Peyer's patch (tissue), 4 donors: ENCODE results near the gene PCDHGA8. TPM values are rescaled to one million over a fixed set of nuclear protein-coding genes. Genes with fewer than 3 reads are reported as not detected.
"Not testable (repeated sequence)": the region's sequence is repeated elsewhere in the genome, so short reads cannot be mapped to it uniquely, and the experiment has no call there.

Experiments
- DNase-seq, 3 donors: peaks; one replicate each; pipeline ENCODE4 v3.0.0-alpha.2; 2017 to 2019
- H3K27ac ChIP-seq, 4 donors: fragments of 200-600 bp; sonication (generic); one replicate each; pipeline ENCODE4 v1.5.1; 2016 to 2019
- H3K27me3 ChIP-seq, 2 donors: fragments of 200-600 bp; sonication (generic); one replicate each; pipeline ENCODE4 v1.5.1; 2019
- H3K36me3 ChIP-seq, 3 donors: fragments of 200-600 bp; sonication (generic); one replicate each; pipeline ENCODE4 v1.5.1; 2016 to 2019
- H3K4me1 ChIP-seq, 4 donors: fragments of 200-600 bp; sonication (generic); one replicate each; pipeline ENCODE4 v1.5.1; 2016 to 2019
- H3K4me3 ChIP-seq, 4 donors: fragments of 200-600 bp; sonication (generic); 1 replicate in 3 of 4; 2 replicates in 1 of 4; pipeline ENCODE4 v1.5.1; 2016 to 2019; ENCODE audit warnings: mild to moderate bottlenecking in 1 of 4
- H3K9me3 ChIP-seq, 4 donors: fragments of 200-600 bp; sonication (generic); one replicate each; pipeline ENCODE4 v1.5.1; 2016 to 2019; ENCODE audit warnings: mild to moderate bottlenecking in 1 of 4
- POLR2A ChIP-seq, 2 donors: fragments of 450-650 bp; IDR thresholded peaks; one replicate each; pipeline ENCODE4 v1.5.1; 2017; ENCODE audit warnings: antibody characterized with exemption in 2 of 2, mild to moderate bottlenecking in 2 of 2, moderate library complexity in 2 of 2
- total RNA-seq, 4 donors: library from RNA; depleted of rRNA; stranded (reverse); fragments of >200 nt; gene quantifications; one replicate each; pipeline ENCODE4 v1.1.0, GENCODE V29; 2016
- TF ChIP-seq, protein P1 (sequence below), 6 experiments: fragments of 450-650 bp in 4 of 6; fragments of 200-600 bp in 2 of 6; sonication (generic) in 1 of 6; IDR thresholded peaks; one replicate each; pipeline ENCODE4 v1.5.1; 2017 to 2019; ENCODE audit warnings: antibody characterized with exemption in 6 of 6, mild to moderate bottlenecking in 3 of 6, moderate library complexity in 1 of 6

PCDHGA8 gene
- total RNA-seq, result 1 to 10 TPM in 2 of 4 donors, under 1 TPM in 2; 0.35 to 2.5 (median 1.1) TPM

DNA sequence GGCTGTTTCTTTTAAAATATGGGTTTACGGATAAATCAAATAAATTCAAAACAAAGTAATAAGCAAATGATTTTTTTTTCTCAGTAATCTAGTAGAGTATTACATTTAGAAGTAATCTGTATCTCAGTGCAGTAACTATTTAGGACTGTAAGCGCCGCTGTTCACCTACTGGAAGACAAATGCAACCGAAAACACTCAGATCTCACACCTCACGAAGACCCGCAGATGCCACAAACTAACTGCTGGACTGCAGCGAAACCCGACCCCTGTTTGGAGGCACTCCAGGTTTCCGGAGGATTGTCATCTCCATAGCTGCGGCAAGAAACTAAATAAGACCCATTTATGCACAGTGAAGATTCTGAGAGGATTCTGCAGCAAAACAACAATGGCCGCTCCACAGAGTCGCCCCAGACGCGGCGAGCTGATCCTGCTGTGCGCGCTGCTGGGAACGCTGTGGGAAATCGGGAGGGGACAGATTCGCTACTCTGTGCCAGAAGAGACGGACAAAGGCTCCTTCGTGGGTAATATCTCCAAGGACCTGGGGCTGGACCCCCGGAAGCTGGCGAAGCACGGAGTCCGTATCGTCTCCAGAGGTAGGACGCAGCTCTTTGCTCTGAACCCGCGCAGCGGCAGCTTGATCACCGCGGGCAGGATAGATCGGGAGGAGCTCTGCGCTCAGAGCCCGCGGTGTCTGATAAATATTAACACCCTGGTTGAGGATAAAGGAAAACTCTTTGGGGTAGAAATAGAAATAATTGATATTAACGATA is at the start of gene PCDHGA8:
Gene PCDHGA8, plus strand, starts transcription at position 205 of the 770 bp plus-strand sequence. Its CDS starts 181 bp downstream, at position 386.
- Histone ChIP-seq H3K4me1 (no peaks in the 10 kb centered on the region), H3K27ac (no peak within 1 kb of the TSS), H3K9me3 (peaks cover 0 to 62% (median 15%) of the 10 kb centered on the region in 4 donors), H3K4me3 (no peak within 1 kb of the TSS), H3K36me3 (no peaks in the 10 kb centered on the region), H3K27me3 (no peaks in the 10 kb centered on the region)
- no peak for TF ChIP-seq POLR2A (IDR thresholded peaks at IDR 0.05)
- DNase-seq, result no peak

- H3K27ac ChIP-seq, result no peak overlapping the region
- H3K36me3 ChIP-seq, result no peaks in the 10 kb centered on the region
- no peak overlapping the region for H3K4me3 ChIP-seq
- TF ChIP-seq, protein P1, sequence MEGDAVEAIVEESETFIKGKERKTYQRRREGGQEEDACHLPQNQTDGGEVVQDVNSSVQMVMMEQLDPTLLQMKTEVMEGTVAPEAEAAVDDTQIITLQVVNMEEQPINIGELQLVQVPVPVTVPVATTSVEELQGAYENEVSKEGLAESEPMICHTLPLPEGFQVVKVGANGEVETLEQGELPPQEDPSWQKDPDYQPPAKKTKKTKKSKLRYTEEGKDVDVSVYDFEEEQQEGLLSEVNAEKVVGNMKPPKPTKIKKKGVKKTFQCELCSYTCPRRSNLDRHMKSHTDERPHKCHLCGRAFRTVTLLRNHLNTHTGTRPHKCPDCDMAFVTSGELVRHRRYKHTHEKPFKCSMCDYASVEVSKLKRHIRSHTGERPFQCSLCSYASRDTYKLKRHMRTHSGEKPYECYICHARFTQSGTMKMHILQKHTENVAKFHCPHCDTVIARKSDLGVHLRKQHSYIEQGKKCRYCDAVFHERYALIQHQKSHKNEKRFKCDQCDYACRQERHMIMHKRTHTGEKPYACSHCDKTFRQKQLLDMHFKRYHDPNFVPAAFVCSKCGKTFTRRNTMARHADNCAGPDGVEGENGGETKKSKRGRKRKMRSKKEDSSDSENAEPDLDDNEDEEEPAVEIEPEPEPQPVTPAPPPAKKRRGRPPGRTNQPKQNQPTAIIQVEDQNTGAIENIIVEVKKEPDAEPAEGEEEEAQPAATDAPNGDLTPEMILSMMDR (IDR thresholded peaks at IDR 0.05), result no peak
- no peak for TF ChIP-seq POLR2A (IDR thresholded peaks at IDR 0.05)
- no peak for DNase-seq
- peaks cover 0 to 52% (median 14%) of the 10 kb centered on the region in 4 donors for H3K9me3 ChIP-seq
- H3K4me1 ChIP-seq, result no peaks in the 10 kb centered on the region
- no peaks in the 10 kb centered on the region for H3K27me3 ChIP-seq
Measured at GRCh38 chr5:141342773-141343172, 49.7 kb upstream of the PCDHGA8 start.

GRCh38 chr5:141343242-141343952 is 49.0 kb upstream of the PCDHGA8 start, which contains the start of gene PCDHGA3:
TSS of gene PCDHGA3 (plus strand) at chr5:141343829. CDS start at chr5:141344034, 205 bp downstream.
- no peak within 1 kb of the TSS for H3K27ac ChIP-seq
- H3K36me3 ChIP-seq, result no peaks in the 10 kb centered on the region
- DNase-seq, result no peak
- TF ChIP-seq, protein P1 (IDR thresholded peaks at IDR 0.05), result peak in 1 of 6 experiments; percentile 10
- TF ChIP-seq POLR2A (IDR thresholded peaks at IDR 0.05), result no peak
- H3K4me3 ChIP-seq, result no peak within 1 kb of the TSS
- peaks cover 0 to 48% (median 14%) of the 10 kb centered on the region in 4 donors for H3K9me3 ChIP-seq
- H3K27me3 ChIP-seq, result no peaks in the 10 kb centered on the region
- no peaks in the 10 kb centered on the region for H3K4me1 ChIP-seq

DNA sequence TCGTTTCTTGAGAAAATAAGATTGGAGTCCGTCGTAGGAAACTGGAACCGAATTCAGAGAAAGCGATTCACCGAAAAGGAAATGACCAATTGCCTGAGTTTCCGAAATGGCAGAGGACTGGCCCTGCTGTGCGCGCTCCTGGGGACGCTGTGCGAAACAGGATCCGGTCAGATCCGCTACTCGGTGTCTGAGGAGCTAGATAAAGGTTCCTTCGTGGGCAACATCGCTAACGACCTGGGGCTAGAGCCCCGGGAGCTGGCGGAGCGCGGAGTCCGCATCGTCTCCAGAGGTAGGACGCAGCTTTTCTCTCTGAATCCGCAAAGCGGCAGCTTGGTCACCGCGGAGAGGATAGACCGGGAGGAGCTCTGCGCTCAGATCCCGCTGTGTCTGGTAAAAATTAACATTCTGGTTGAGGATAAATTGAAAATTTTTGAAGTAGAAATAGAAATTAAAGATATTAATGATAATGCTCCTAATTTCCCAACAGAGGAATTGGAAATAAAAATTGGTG is 48.4 kb upstream of the PCDHGA8 start:
- TF ChIP-seq, protein P1 (IDR thresholded peaks at IDR 0.05), result no peak
- no peak for TF ChIP-seq POLR2A (IDR thresholded peaks at IDR 0.05)
- no peak for DNase-seq
- Histone ChIP-seq H3K27me3 (no peaks in the 10 kb centered on the region), H3K27ac (no peak overlapping the region), H3K4me1 (no peaks in the 10 kb centered on the region), H3K4me3 (no peak overlapping the region), H3K36me3 (no peaks in the 10 kb centered on the region), H3K9me3 (peaks cover 0 to 47% (median 11%) of the 10 kb centered on the region in 4 donors)

DNA sequence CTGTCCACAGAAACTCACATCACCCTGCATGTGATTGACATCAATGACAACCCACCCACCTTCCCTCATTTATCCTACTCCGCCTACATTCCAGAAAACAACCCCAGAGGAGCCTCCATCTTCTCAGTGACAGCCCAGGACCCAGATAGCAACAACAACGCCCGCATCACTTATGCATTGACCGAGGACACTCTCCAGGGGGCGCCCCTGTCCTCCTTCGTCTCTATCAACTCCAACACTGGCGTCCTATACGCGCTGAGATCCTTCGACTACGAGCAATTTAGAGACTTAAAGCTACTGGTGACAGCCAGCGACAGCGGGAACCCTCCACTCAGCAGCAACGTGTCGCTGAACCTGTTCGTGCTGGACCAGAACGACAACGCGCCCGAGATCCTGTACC is 47.1 kb upstream of the PCDHGA8 start:
- TF ChIP-seq POLR2A (IDR thresholded peaks at IDR 0.05), result no peak
- TF ChIP-seq, protein P1 (IDR thresholded peaks at IDR 0.05), result no peak
- DNase-seq, result no peak
- Histone ChIP-seq H3K4me3 (no peak overlapping the region), H3K9me3 (peaks cover 0 to 40% (median 8%) of the 10 kb centered on the region in 4 donors), H3K36me3 (no peaks in the 10 kb centered on the region), H3K27ac (no peak overlapping the region), H3K4me1 (no peaks in the 10 kb centered on the region), H3K27me3 (no peaks in the 10 kb centered on the region)

DNA sequence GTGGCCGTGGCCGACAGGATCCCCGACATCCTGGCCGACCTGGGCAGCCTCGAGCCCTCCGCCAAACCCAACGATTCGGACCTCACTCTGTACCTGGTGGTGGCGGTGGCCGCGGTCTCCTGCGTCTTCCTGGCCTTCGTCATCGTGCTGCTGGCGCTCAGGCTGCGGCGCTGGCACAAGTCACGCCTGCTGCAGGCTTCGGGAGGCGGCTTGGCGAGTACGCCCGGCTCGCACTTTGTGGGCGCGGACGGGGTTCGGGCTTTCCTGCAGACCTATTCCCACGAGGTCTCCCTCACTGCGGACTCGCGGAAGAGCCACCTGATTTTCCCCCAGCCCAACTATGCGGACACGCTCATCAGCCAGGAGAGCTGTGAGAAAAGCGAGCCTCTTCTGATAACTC is 46.4 kb upstream of the PCDHGA8 start:
- not testable (repeated sequence) for H3K27ac ChIP-seq, H3K27me3 ChIP-seq, H3K4me3 ChIP-seq, H3K36me3 ChIP-seq, DNase-seq, H3K4me1 ChIP-seq
- H3K9me3 ChIP-seq, result peaks cover 0 to 41% (median 8%) of the 10 kb centered on the region in 4 donors
